ENCODE results near the gene SVEP1.

SVEP1 gene

GRCh38 chr9:110517483-110517882 is 62.1 kb downstream of the SVEP1 start:
- no peak for DNase-seq

- no peak for DNase-seq
Observed at GRCh38 chr9:110514897-110515296, 64.6 kb downstream of the SVEP1 start.

- DNase-seq, result no peak
Observed at GRCh38 chr9:110512817-110513216, 66.7 kb downstream of the SVEP1 start.

- peak; percentile 35 for DNase-seq
Observed at GRCh38 chr9:110509792-110510191, 69.7 kb downstream of the SVEP1 start.

- no peak for DNase-seq
Observed at GRCh38 chr9:110502842-110503241, 76.7 kb downstream of the SVEP1 start.

GRCh38 chr9:110499608-110500007 is 79.9 kb downstream of the SVEP1 start:
- no peak for DNase-seq

- no peak for DNase-seq
Observed at GRCh38 chr9:110487196-110487595, 92.3 kb downstream of the SVEP1 start.

GRCh38 chr9:110486218-110486617 is 93.3 kb downstream of the SVEP1 start:
- no peak for DNase-seq

GRCh38 chr9:110479481-110479880 is 100.1 kb downstream of the SVEP1 start:
- no peak for DNase-seq

GRCh38 chr9:110476251-110476650 is 103.3 kb downstream of the SVEP1 start:
- DNase-seq, result no peak

GRCh38 chr9:110472111-110472510 is 107.4 kb downstream of the SVEP1 start:
- no peak for DNase-seq

GRCh38 chr9:110468950-110469349 is 110.6 kb downstream of the SVEP1 start:
- DNase-seq, result no peak

GRCh38 chr9:110465190-110465589 is 114.4 kb downstream of the SVEP1 start:
- DNase-seq, result no peak

- DNase-seq, result peak; percentile 26
Observed at GRCh38 chr9:110464321-110464720, 115.2 kb downstream of the SVEP1 start.

GRCh38 chr9:110463499-110463898 is 116.0 kb downstream of the SVEP1 start:
- no peak for DNase-seq

GRCh38 chr9:110457245-110457644 is 122.3 kb downstream of the SVEP1 start:
- DNase-seq, result no peak

- DNase-seq, result no peak
Observed at GRCh38 chr9:110456681-110457080, 122.9 kb downstream of the SVEP1 start.

GRCh38 chr9:110455860-110456259 is 123.7 kb downstream of the SVEP1 start:
- DNase-seq, result no peak

- DNase-seq, result peak; percentile 6
Observed at GRCh38 chr9:110452227-110452801, 127.2 kb downstream of the SVEP1 start.

GRCh38 chr9:110451726-110452125 is 127.8 kb downstream of the SVEP1 start:
- no peak for DNase-seq

GRCh38 chr9:110447476-110447875 is 132.1 kb downstream of the SVEP1 start:
- DNase-seq, result no peak

GRCh38 chr9:110446171-110446570 is 133.4 kb downstream of the SVEP1 start:
- DNase-seq, result peak; percentile 50

GRCh38 chr9:110444911-110445310 is 134.6 kb downstream of the SVEP1 start:
- DNase-seq, result peak; percentile 38

- no peak for DNase-seq
Observed at GRCh38 chr9:110443866-110444220, 135.7 kb downstream of the SVEP1 start.

GRCh38 chr9:110443146-110443865 is 136.2 kb downstream of the SVEP1 start:
- peak; percentile 24 for DNase-seq
